Transverse colon (tissue), 4 donors: ENCODE measurements around the gene FMO1. TPM values are rescaled to one million over a fixed set of nuclear protein-coding genes. Genes with fewer than 3 reads are reported as not detected.
A peak's percentile ranks its signal among the peaks of the same experiment; 100 is the strongest.

Experiments used
- DNase-seq: peaks from one replicate; pipeline ENCODE4 v3.0.0-alpha.2; 2019
- H3K27ac ChIP-seq, 4 donors: fragments of 200-600 bp; sonication (generic); 2 replicates each; pipeline ENCODE4 v1.5.1; 2016 to 2018; ENCODE audit warnings: inconsistent platforms in 4 of 4
- H3K27me3 ChIP-seq: fragments of 200-600 bp; sonication (generic); 2 replicates; pipeline ENCODE4 v1.5.1; 2017; ENCODE audit warnings: inconsistent platforms
- H3K36me3 ChIP-seq, 4 donors: fragments of 200-600 bp; sonication (generic); 2 replicates each; pipeline ENCODE4 v1.5.1; 2017 to 2019; ENCODE audit warnings: inconsistent platforms in 4 of 4
- H3K4me1 ChIP-seq, 4 donors: fragments of 200-600 bp; sonication (generic); 2 replicates each; pipeline ENCODE4 v1.5.1; 2017 to 2020; ENCODE audit warnings: inconsistent platforms in 4 of 4
- H3K4me3 ChIP-seq, 4 donors: fragments of 200-600 bp; sonication (generic); 1 replicate in 1 of 4; 2 replicates in 3 of 4; pipeline versions ENCODE4 v1.5.1 to v1.6.1; 2017 to 2019; ENCODE audit warnings: inconsistent platforms in 4 of 4
- H3K9me3 ChIP-seq, 2 donors: fragments of 200-600 bp; sonication (generic); 2 replicates each; pipeline ENCODE4 v1.5.1; 2017 to 2019; ENCODE audit warnings: inconsistent platforms in 2 of 2
- CTCF ChIP-seq, 5 experiments: fragments of 200-600 bp in 3 of 5; fragments of 450-650 bp in 2 of 5; sonication (generic) in 3 of 5; IDR thresholded peaks; 1 replicate in 2 of 5; 2 replicates in 3 of 5; pipeline ENCODE4 v1.5.1; 2016 to 2017; ENCODE audit warnings: antibody characterized with exemption in 5 of 5, inconsistent platforms in 3 of 5, mild to moderate bottlenecking in 2 of 5, moderate library complexity in 1 of 5
- EP300 ChIP-seq: sonication (generic); formaldehyde crosslinking; IDR thresholded peaks from one replicate; pipeline ENCODE4 v1.6.1; 2017; ENCODE audit warnings: antibody characterized with exemption, low read depth
- POLR2A ChIP-seq: fragments of 450-650 bp; IDR thresholded peaks from one replicate; pipeline ENCODE4 v1.6.1; 2016; ENCODE audit warnings: antibody characterized with exemption, mild to moderate bottlenecking, moderate library complexity
- POLR2AphosphoS5 ChIP-seq, 3 donors: sonication (generic); formaldehyde crosslinking; IDR thresholded peaks; one replicate each; pipeline ENCODE4 v1.6.1; 2016; ENCODE audit warnings: antibody characterized with exemption in 3 of 3
- WGBS, 2 donors: methylation state at CpG; one replicate each; pipeline ENCODE4 v1.1.5; 2018; ENCODE audit warnings: low coverage in 1 of 2; 5-methylcytosine and 5-hydroxymethylcytosine counted together
- in situ Hi-C, 4 donors: fragments of 200-750 bp; cut with MboI; loops; one replicate each; pipeline versions ENCODE4 v1.15.0 to v1.15.1; 2017; ENCODE audit warnings: low sequenced_read_pairs in 3 of 4, low pct_ligation_motif_present in 1 of 4, low pct_unique_long_range_greater_than_20kb in 1 of 4
- intact Hi-C: fragments of 100-400 bp; cut with DNase I; formaldehyde crosslinking; loops from one replicate; pipeline ENCODE4 v1.15.1; 2023; ENCODE audit warnings: low total_unique reads
- total RNA-seq, 4 donors: library from RNA; depleted of rRNA; stranded (reverse); fragments of >200 nt; gene quantifications; one replicate each; pipeline ENCODE4 v1.1.0, GENCODE V29; 2016

FMO1 gene
- total RNA-seq, 4 donors from 2014 or later, result not detected

DNA sequence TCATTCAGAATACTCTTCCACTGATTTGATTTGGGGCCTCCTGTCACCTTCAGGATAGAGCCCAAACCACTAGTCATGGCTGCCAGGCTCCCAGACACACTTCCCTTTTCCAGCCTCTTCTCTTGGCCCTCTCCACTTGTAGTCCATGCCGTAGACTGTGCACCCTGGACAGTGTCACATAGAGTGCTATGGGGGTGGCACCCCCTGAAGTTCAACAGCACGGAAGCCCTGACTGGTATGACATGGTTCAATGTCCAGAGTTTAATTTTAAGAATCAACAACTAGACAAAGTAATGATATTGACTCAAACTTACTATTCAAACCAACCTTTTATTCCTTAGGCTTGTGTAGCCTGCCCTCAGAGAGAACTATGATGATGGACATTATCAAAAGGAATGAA lies 40.9 kb upstream of the FMO1 start:
- Histone ChIP-seq H3K36me3 (no peaks in the 10 kb centered on the region), H3K27me3 (no peaks in the 10 kb centered on the region), H3K4me3 (no peak overlapping the region), H3K4me1 (peaks cover 0 to 15% (median 5%) of the 10 kb centered on the region in 4 donors), H3K27ac (no peak overlapping the region), H3K9me3 (no peaks in the 10 kb centered on the region)
- intact Hi-C loops, result no loop called here
- DNase-seq, result no peak
- WGBS, 2 donors, result 81 to 100% methylated on average over 1 to 2 of the region's 2 CpGs
- no peak for TF ChIP-seq CTCF (IDR thresholded peaks at IDR 0.05)
- no peak for TF ChIP-seq POLR2AphosphoS5 (IDR thresholded peaks at IDR 0.05)
- TF ChIP-seq POLR2A, result no peak
- no peak for TF ChIP-seq EP300
- in situ Hi-C loops, result no loop called here

DNA sequence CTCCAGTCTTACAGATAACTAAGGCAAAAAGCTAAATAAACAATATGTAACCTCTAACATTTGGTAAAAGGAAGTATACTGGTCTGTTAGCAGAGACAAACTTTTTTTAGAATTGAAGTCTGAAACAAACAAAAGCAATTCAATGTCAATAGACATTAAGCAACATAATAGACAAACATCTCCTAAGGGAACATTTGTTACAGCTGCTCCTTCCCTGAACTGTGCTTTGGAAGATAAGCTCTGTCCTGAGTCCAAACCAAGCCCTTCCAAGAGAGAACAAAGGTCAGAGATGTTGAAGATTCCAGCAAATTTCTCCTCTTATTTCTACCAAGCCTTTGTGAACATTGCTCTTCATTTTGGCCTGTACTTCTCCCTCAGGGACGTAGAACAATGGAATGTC lies 37.9 kb upstream of the FMO1 start:
- no peak for DNase-seq
- intact Hi-C loops (no loop called here), in situ Hi-C loops (no loop called here)
- no peak overlapping the region for H3K4me3 ChIP-seq
- whole genome bisulfite sequencing, 2 donors, result 32% methylated on average over 1 of the region's 1 CpG; no CpG with 5 or more reads in 1 of the 2 donors
- H3K27ac ChIP-seq, result peak overlapping the region in 1 of 4 donors; percentile 2
- no peaks in the 10 kb centered on the region for H3K27me3 ChIP-seq
- no peaks in the 10 kb centered on the region for H3K9me3 ChIP-seq
- no peaks in the 10 kb centered on the region for H3K36me3 ChIP-seq
- no peak for TF ChIP-seq EP300
- TF ChIP-seq CTCF (IDR thresholded peaks at IDR 0.05), result no peak
- no peak for TF ChIP-seq POLR2A
- TF ChIP-seq POLR2AphosphoS5 (IDR thresholded peaks at IDR 0.05), result peak in 1 of 3 donors; percentile 47
- peaks cover 0 to 15% (median 5%) of the 10 kb centered on the region in 4 donors for H3K4me1 ChIP-seq

GRCh38 chr1:171212607-171213351 lies 35.5 kb upstream of the FMO1 start:
- 79 to 87% methylated on average over 3 of the region's 3 CpGs for WGBS, 2 donors

More at GRCh38 chr1:171212607-171213351, 35.5 kb upstream of the FMO1 start:
- TF ChIP-seq CTCF (IDR thresholded peaks at IDR 0.05) (no peak), EP300 (no peak), POLR2AphosphoS5 (IDR thresholded peaks at IDR 0.05) (no peak), POLR2A (no peak)
- in situ Hi-C loops (no loop called here), intact Hi-C loops (no loop called here)
- Histone ChIP-seq H3K4me1 (peaks cover 0 to 15% (median 5%) of the 10 kb centered on the region in 4 donors), H3K9me3 (no peaks in the 10 kb centered on the region), H3K36me3 (no peaks in the 10 kb centered on the region), H3K4me3 (no peak overlapping the region), H3K27ac (no peak overlapping the region), H3K27me3 (no peaks in the 10 kb centered on the region)
- no peak for DNase-seq
